HG03196 (cell line): ENCODE measurements around the gene NCOA3.
"Not testable (repeated sequence)": the region's sequence is repeated elsewhere in the genome, so short reads cannot be mapped to it uniquely, and the experiment has no call there.

Experiments used
- ATAC-seq: cut with Tn5 transposase; IDR thresholded peaks from one replicate; pipeline ENCODE4 v1.9.1; 2021; ENCODE audit not compliant: unreplicated experiment

The NCOA3 gene

DNA sequence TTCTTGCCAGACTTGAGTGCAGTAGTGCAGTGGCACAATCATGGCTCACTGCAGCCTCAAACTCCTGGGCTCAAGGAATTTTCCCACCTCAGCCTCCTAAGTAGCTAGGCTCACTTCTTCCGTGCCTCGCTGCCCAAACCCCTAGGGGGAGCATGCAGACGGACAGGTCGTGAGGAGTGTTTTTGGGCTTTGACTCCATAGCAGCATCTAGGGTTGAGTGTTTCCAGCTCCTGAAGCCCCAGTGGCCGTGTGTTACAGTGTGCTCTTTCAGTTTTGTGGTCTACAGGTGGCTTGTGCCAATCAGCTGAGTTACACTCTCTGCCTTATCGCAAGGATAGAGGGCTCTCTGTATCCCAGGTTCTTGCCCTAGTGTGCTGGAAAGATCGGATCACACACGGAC is 33.4 kb downstream of the NCOA3 start:
- ATAC-seq = no peak

DNA sequence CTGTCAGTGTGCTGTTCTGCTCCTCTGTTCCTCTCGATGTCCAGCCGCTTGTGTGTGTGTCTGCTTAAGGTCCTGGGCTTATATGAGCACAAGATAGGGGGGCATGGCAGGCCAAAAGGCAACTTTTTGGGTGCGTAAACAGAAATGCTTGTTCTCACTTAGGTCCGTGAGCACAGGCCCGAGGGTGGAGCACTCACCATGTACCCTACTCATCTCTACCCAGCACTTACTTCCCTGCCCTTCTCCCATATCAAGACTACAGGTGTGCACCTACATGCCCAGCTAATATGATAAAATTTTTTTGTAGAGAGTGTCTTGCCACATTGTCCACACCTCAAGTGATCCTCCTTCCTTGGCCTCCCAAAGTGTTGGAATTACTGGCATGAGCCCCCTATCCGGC is 34.3 kb downstream of the NCOA3 start:
- ATAC-seq = no peak

DNA sequence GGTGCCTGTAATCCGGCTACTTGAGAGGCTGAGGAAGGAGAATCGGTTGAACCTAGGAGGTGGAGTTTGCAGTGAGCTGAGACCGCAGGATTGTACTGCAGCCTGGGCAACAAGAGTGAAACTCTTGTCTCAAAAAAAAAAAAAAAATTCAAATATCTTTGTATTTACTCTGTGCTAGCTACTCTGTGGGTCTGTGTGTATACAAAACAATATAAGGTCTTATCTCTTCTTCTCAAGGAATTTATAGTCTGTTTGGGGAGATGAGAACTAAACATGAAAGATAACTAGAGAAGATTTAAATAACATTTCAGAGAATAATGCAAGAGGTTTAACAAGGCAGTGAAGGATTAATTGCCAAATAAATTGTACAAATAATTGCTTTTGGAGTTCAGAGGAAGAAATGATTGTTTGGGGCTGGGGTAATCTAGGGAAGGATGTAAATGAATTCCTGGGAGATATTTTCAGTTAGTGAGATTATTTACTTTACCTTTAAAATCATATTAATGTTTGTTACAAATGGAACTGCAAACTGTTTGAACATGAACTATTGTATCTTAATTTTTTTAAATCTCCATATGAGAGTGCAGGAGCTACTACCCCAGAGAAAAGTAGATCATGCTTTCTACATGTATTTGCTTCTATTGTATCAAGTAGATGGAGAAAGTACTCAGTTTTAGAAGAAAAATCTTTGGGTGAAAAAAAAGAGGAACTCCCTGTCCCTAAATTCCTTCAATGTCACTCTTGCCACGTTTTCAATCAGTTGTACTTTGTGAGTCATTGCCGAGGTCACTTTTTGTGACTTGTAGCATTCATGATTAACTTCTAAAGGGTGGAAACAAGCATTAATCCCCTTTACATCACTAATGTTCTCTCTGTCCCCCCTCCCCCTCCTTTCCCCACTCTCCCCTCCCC is 39.0 kb downstream of the NCOA3 start:
- ATAC-seq = no peak

DNA sequence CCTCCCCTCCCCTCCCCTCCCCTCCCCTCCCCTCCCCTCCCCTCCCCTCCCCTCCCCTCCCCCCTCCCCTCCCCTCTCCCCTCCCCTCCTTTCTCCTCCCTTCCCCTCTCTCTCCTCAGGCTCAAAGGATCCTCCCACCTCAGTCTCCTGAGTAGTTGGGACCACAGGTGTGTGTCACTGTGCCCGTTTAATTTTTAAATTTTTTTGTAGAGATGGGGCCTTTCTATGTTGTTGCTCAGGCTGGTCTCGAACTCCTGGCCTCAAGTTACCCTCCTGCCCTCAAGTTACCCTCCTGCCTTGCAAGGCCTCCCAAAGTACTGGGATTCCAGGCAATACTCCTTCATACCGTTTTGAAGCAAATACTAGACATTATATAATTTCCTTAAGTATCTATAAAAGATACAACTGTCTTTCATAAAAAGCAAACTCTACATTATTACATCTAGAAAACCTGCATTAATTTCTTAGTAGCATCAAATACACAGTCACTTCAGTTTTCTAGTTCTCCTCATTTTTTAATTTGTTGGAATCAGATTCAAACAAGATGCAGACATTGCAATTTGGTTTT is 39.8 kb downstream of the NCOA3 start:
- no peak for ATAC-seq

DNA sequence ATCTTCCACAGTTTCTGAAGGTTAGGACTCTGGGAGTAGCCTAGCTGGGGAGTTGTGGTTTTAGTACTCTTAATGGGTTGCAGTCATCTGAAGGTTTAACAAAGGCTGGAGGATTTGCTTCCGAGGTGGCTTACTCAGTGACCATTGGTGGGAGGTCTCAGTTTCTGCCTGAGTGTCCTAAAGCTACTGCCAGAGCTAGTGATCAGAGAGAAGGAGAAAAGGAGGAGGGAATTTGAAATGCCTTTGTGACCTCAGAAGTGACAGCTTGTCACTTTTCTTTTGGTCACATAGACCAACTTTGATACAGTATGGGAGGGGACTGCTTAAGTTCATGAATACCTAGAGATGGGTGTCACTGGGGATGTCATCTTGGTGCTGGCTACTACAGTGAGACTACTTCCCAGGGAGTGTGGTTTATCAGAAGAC is 41.3 kb downstream of the NCOA3 start:
- ATAC-seq = no peak

DNA sequence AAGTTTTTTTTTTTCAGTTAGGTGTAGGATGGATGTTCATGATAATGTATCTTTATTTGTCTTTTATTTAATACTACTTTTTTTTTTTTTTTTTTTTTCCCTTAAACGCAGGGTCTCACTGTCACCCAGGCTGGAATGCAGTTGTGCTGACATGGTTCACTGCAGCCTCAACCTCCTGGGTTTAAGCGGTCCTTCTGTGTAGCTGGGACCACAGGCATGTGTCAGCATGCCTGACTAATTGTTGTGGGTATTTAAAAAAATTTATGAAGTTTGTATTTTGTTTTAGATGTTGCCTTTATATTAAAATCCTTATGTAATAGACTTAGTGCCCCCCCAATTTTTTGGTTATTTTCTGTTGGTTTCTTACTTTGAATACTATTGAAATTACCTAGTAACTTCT is 42.6 kb downstream of the NCOA3 start:
- ATAC-seq = no peak

DNA sequence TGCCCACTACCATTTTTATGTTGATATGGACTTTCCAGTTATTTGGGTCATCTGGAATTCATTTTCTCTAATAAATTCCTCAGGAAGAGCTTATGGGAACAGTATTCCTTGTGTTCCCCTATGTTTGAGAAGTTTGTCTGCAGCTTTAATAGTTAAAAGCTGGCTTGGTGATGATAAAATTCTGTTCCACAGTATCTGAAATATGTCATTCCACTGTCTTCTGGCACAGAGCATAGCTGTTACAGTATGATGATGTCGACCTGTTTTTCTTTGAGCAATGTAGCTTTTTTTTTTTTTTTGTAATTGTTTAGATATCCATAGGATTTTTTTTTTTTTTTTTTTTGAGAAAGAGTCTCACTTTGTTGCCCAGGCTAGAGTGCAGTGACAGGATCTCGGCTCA is 43.2 kb downstream of the NCOA3 start:
- no peak for ATAC-seq

DNA sequence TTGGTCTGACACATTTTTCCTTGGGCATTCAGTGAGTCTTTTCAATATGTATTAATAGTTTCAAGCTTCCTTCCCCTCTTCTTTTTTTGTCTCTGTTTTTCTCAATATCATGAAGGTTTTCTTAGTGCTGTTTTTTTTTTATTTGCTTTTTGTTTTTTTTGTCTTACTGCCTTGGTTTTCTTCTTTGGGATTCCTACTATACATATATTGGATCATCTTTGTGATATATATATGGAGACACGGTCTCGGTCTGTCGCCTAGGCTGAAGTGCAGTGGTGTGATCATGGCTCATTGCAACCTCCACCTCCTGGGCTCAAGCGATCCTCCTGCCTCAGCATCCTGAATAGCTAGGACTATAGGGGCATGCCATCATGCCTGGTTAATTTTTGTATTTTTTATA is 43.8 kb downstream of the NCOA3 start:
- no peak for ATAC-seq

DNA sequence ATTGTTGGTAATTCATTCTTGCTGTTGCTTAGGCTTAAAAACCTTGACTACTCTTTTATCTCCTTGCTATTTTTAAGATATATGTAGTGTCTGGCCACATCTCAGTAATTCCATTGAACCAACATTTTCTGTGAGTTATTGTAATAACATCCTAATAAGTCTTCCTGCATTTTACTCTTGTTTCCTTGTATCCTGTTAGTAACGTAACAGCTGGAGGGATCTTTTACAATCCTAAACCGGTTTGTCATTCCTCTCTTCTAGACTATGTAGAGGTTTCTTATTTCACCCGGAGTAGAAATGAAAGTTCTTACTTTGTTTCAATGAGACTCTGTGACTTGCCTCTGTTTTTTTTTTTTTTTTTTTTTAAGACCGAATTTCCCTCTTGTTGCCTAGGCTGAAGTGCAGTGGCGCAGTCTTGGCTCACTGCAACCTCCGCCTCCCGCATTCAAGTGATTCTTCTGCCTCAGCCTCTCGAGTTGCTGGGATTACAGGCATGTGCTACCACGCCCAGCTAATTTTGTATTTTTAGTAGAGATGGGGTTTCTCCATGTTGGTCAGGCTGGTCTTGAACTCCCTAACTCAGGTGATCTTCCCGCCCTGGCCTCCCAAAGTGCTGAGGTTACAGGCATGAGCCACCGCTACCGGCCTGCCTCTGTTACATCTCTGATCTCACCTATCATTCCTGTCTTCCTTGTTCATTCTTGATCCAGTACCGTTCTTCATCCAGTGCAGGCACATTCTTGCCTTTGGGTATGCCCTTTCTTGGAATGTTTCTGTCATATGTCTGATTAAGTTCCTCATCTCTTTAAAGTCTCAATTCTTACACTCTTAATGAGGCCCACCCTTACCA is 44.7 kb downstream of the NCOA3 start:
- ATAC-seq = no peak

DNA sequence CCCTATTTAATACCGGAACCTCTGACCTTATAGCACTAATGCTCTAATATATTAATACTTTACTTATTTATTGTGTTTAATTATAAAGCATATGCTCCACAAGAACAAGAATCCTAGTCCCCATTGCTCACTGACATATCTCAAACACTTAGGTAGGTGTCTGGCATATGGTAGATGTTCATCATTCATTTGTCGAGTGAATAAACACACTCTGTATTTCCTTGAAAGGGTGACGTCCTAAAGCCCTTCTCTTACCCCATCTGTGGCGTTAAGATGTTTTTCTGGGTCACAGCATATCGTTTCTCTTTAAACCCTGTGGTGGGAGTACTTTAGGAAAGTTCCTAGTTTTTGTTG is 45.3 kb downstream of the NCOA3 start:
- ATAC-seq = no peak

DNA sequence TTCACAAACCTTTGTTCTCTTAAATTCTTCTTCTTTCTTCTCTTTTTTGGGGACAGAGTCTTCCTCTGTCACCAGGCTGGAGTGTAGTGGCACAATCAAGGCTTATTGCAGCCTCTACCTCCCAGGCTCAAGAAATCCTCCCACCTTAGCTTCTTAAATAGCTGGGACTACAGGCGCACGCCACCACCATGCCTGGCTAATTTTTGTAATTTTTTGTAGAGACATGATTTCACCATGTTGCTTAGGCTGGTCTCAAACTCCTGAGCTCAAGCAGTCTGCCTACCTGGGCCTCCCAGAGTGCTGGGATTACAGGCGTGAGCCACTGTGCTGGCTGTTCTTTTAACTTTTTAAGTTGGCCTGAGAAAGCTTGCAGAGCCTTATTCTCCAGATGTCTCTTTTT is 48.0 kb downstream of the NCOA3 start:
- no peak for ATAC-seq

DNA sequence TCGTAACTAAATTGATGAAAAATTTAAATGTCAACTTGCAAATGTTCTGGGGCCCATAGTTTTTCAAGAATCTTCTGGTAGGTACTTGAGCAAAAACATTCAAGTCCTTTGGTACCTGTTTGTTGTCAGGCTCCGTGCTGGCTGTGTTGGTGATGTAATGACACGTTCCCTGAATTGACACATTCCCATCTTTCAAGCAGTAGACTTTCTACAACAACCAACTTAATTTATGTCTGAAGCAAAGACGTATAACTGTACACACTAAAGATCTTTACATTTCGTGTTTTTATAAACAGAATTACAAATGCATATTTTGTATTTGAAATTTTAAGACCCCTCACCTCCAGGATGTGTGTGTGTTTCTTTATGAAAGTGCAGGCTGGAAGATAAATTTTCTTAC is 49.5 kb downstream of the NCOA3 start:
- ATAC-seq = no peak

DNA sequence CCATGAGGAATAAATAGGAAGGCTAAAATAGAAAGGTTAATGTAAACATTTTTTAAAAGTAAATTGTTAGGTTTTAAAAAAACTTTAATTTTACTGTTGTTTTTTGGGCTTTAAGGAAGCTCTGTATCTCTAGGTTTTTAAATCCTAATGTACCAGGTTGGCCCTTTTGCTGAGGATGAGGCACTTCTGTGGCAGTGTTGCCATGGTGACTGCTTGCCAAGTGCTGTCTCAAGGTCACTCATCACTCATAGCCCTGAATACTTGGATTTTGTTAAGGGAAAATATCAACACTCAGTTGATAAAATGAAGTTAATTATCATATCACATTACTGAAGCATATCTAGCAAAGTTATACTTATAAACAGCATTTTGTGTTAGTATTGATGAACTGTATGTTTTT is 50.2 kb downstream of the NCOA3 start:
- ATAC-seq = no peak

DNA sequence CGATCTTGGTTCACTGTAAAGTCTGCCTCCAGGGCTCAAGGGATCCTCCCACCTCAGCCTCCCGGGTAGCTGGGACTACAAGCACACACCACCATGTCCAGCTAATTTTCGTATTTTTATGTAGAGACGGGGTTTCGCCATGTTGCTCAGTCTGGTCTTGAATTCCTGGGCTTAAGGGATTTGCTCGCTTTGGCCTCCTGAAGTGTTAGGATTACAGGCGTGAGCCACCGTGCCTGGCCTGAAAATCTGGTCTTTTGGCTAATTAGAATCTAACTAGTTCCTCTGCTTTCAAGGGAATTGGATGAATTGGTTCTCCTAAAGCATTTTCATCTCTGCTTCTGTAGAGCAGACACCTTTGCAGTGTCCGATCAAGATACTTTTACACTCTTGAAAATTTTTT is 51.3 kb downstream of the NCOA3 start:
- no peak for ATAC-seq

DNA sequence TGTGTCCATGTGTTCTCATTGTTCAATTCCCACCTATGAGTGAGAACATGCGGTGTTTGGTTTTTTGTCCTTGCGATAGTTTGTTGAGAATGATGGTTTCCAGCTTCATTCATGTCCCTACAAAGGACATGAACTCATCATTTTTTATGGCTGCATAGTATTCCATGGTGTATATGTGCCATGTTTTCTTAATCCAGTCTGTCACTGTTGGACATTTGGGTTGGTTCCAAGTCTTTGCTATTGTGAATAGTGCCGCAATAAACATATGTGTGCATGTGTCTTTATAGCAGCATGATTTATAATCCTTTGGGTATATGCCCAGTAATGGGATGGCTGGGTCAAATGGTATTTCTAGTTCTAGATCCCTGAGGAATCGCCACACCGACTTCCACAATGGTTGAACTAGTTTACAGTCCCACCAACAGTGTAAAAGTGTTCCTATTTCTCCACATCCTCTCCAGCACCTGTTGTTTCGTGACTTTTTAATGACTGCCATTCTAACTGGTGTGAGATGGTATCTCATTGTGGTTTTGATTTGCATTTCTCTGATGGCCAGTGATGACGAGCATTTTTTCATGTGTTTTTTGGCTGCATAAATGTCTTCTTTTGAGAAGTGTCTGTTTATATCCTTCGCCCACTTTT is 52.0 kb downstream of the NCOA3 start:
- ATAC-seq = not testable (repeated sequence)

DNA sequence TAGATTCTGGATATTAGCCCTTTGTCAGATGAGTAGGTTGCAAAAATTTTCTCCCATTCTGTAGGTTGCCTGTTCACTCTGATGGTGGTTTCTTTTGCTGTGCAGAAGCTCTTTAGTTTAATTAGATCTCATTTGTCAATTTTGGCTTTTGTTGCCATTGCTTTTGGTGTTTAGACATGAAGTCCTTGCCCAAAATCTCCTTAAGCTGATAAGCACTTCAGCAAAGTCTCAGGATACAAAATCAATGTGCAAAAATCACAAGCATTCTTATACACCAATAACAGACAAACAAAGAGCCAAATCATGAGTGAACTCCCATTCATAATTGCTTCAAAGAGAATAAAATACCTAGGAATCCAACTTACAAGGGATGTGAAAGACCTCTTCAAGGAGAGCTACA is 52.6 kb downstream of the NCOA3 start:
- not testable (repeated sequence) for ATAC-seq

DNA sequence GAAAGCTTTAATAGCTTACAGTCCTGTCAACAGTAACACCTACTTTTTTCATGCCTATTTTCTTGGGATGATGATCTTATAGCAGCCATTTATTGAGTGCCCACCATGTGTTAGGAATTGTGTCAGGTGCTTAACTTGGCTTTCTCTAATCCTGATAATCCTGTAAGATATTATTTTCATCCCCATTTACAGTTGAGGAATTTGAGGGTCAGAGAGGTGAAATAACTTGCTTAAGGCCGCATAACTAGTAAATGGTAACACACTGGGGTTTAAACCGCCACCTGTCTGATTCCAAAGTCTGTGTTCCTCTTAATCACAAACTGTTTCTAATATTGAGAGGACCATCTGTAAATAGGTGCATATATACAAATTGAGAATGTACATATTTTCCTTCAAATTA is 55.5 kb downstream of the NCOA3 start:
- no peak for ATAC-seq

DNA sequence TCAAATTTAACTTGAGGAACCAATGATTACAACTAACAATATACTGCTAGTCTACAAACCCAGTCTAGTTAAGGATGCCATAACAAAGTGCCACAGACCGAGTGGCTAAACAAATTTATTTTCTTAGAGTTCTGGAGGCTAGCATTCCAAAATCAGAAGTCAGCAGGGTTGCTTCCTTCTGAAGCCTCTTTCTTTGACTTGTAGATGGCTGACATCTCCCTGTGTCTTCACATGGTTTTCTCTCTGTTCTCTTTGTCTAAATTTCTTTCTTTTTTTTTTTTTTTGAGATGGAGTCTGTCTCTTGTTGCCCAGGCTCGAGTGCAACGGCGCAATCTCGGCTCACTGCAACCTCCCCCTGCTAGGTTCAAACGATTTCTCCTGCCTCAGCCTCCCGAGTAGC is 56.1 kb downstream of the NCOA3 start:
- no peak for ATAC-seq

DNA sequence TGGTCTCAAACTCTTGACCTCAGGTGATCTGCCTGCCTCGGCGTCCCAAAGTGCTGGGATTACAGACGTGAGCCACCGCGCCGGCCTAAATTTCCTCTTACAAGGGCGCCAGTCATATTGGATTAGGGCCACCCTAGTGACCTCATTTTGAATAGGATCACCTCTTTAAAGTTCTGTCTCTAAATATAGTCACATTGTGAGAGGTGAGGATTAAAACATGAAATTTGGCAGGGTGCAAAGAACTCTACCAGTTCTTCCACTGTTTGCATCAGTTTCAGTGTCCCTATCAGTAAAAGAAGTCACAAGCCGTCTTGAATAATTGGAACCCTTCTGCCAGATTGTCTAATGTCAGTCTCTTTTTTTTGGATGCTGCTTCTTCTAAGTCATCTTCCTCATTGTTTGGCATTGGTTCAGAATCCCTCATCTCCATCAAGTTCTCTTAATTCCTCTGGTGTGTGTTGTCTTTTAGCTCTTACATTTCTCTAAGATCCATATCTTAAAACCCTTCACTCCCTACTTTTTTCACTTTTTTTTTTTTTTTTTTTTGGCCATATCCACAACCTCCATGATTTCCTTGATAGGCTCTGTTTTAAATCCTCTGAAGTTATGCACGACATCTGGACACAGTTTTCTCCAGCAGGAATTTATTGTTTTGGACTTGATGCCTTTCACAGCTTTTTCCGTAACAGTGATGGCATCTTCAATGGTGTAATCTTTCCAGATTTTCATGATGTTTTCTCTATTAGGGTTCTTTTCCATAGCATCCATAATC is 56.8 kb downstream of the NCOA3 start:
- ATAC-seq = no peak

DNA sequence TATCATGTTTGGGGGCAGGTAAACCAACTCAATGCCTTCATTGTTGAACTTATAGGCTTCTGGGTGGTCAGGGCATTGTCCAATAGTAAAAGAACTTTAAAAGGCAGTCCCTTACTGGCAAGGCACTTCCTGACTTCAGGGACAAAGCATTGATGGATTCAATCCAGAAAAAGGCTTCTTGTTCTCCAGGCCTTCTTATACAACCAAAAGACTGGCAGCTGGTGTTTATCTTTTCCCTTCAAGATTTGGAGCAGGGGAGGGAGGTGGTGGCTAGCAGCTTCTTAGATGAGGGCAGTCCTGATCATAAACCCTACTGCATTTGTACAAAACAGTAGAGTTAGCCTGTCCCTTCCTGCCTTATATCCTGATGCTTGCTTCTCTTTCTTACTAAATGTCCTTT is 57.5 kb downstream of the NCOA3 start:
- no peak for ATAC-seq

DNA sequence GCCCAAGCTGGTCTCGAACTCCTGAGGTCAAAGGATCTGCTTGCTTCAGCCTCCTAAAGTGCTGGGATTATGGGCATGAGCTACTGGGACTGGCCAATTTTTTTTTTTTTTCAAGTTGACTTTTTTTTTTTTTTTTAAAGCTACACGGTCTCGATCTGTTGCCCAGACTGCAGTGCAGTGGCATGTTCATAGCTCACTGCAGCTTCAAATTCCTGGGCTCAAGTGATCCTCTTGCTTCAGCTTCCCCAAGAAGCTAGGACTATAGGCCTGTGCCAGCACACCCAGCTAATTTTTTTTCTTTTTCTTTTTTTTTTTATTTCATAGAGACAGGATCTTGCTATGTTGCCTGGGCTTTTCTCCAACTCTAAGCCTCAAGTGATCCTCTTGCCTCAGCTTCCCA is 59.5 kb downstream of the NCOA3 start:
- no peak for ATAC-seq
